MCF 10A (cell line): Measurements from ENCODE around the gene LRMDA. TPM values are rescaled to one million over a fixed set of nuclear protein-coding genes. Genes with fewer than 3 reads are reported as not detected.

ENCODE experiments used
- BruUV-seq: library from RNA; stranded (reverse); fragments of 400-500 nt; replicated peaks from 2 replicates; lab custom pipeline; 2021; lab: Mats Ljungman, UMichigan
- CTCF ChIA-PET: fragments of 300-600 bp; sonication (Branson Sonifier 250); formaldehyde crosslinking; extraction: SDS; loops from one replicate; lab custom pipeline; 2021; ENCODE audit warnings: antibody characterized with exemption, inconsistent platforms; lab: Yijun Ruan, JAX
- POLR2A ChIA-PET: fragments of 300-600, 350-650 bp; sonication (Branson Sonifier 250); formaldehyde crosslinking; extraction: SDS; loops from one replicate; lab custom pipeline; 2020; ENCODE audit warnings: antibody characterized with exemption, inconsistent platforms; lab: Yijun Ruan, JAX
- DNase-seq: peaks from one replicate; pipeline ENCODE4 v3.0.0-alpha.2; 2018; ENCODE audit not compliant: unreplicated experiment
- H3K27ac Mint-ChIP-seq: one replicate; pipeline ENCODE4 v1.8.0; 2022; ENCODE audit warnings: mild to moderate bottlenecking, low read depth, mixed read lengths; ENCODE audit not compliant: unreplicated experiment
- H3K27me3 Mint-ChIP-seq: one replicate; pipeline ENCODE4 v1.8.0; 2022; ENCODE audit warnings: mixed read lengths; ENCODE audit not compliant: insufficient read depth, unreplicated experiment
- H3K36me3 Mint-ChIP-seq: one replicate; pipeline ENCODE4 v1.8.0; 2022; ENCODE audit warnings: mild to moderate bottlenecking, moderate library complexity, mixed read lengths; ENCODE audit not compliant: insufficient read depth, unreplicated experiment
- H3K4me1 Mint-ChIP-seq: one replicate; pipeline ENCODE4 v1.8.0; 2022; ENCODE audit warnings: mixed read lengths; ENCODE audit not compliant: insufficient read depth, unreplicated experiment
- H3K4me3 Mint-ChIP-seq: one replicate; pipeline ENCODE4 v1.8.0; 2022; ENCODE audit warnings: mild to moderate bottlenecking, moderate library complexity, mixed read lengths; ENCODE audit not compliant: unreplicated experiment
- H3K9me3 Mint-ChIP-seq: one replicate; pipeline ENCODE4 v1.8.0; 2022; ENCODE audit warnings: mixed read lengths; ENCODE audit not compliant: unreplicated experiment
- intact Hi-C: fragments of 100-400 bp; cut with micrococcal nuclease; formaldehyde crosslinking; loops from 2 replicates; pipeline ENCODE4 v1.14.1; 2022
- total RNA-seq: library from RNA; stranded (reverse); gene quantifications from 2 replicates; pipeline ENCODE4 v1.2.3, GENCODE V29; 2022
- TF ChIP-seq, protein P1 (sequence below): fragments of 200-600 bp; IDR thresholded peaks from one replicate; pipeline ENCODE4 v1.8.0; 2022; ENCODE audit warnings: antibody characterized with exemption, mild to moderate bottlenecking; ENCODE audit not compliant: unreplicated experiment

The LRMDA gene
- total RNA-seq, 1 experiment from 2014 or later, result not detected

DNA sequence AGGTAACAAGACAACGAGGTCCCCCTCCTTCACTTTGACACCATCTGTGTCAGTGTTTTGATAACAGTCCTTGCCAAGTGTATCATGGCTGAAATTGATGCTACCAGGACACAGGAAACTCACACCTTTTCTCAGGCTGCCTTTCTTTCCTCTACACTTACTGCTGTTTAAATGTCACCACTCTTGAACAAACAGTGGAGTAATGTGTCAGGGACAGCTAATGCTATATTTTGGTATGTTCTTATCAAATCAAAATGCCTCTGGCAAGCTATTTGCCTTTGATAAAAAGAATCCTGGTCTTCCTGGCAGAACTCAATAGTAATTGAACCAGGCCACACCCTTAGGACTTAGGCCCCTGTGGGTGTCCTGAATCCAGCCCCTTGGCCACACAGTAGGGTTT lies 692.9 kb downstream of the LRMDA start:
- no peak for DNase-seq
- H3K36me3 Mint-ChIP-seq, result peaks cover 5% of the 10 kb centered on the region
- H3K27me3 Mint-ChIP-seq, result peaks cover 32% of the 10 kb centered on the region
- ChIA-PET POLR2A (no interaction called here), CTCF (no interaction called here)
- TF ChIP-seq, protein P1, sequence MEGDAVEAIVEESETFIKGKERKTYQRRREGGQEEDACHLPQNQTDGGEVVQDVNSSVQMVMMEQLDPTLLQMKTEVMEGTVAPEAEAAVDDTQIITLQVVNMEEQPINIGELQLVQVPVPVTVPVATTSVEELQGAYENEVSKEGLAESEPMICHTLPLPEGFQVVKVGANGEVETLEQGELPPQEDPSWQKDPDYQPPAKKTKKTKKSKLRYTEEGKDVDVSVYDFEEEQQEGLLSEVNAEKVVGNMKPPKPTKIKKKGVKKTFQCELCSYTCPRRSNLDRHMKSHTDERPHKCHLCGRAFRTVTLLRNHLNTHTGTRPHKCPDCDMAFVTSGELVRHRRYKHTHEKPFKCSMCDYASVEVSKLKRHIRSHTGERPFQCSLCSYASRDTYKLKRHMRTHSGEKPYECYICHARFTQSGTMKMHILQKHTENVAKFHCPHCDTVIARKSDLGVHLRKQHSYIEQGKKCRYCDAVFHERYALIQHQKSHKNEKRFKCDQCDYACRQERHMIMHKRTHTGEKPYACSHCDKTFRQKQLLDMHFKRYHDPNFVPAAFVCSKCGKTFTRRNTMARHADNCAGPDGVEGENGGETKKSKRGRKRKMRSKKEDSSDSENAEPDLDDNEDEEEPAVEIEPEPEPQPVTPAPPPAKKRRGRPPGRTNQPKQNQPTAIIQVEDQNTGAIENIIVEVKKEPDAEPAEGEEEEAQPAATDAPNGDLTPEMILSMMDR, result no peak
- no peaks in the 10 kb centered on the region for H3K9me3 Mint-ChIP-seq
- no TSS peak for BruUV-seq
- H3K4me3 Mint-ChIP-seq, result no peak overlapping the region
- H3K27ac Mint-ChIP-seq, result no peak overlapping the region
- intact Hi-C loops, result no loop called here
- no peaks in the 10 kb centered on the region for H3K4me1 Mint-ChIP-seq

DNA sequence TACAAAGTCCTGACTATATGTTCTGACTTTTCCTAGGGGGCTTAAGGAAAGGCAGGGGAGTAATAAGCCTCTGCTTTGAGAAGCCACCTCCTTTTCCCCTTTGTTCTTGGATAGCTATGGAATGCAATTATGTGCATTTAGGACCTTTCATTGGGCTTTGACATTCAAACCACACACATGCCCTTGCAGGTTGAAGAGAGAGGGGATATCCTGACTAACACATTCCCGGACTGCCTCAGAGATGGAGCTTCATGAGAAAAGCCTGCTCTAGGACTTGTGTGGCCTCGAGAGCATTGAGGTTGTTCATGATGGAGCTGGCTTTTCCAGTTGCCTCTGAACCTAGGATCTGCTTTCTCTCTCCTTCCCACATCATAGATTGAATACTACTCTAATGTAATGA lies 694.5 kb downstream of the LRMDA start:
- POLR2A ChIA-PET, result no interaction called here
- Mint-ChIP-seq H3K36me3 (no peaks in the 10 kb centered on the region), H3K27me3 (peaks cover 32% of the 10 kb centered on the region), H3K4me1 (no peaks in the 10 kb centered on the region), H3K27ac (no peak overlapping the region), H3K9me3 (no peaks in the 10 kb centered on the region), H3K4me3 (no peak overlapping the region)
- intact Hi-C loops, result no loop called here
- BruUV-seq, result no TSS peak
- TF ChIP-seq, protein P1, result no peak
- no peak for DNase-seq
- CTCF ChIA-PET, result no interaction called here

DNA sequence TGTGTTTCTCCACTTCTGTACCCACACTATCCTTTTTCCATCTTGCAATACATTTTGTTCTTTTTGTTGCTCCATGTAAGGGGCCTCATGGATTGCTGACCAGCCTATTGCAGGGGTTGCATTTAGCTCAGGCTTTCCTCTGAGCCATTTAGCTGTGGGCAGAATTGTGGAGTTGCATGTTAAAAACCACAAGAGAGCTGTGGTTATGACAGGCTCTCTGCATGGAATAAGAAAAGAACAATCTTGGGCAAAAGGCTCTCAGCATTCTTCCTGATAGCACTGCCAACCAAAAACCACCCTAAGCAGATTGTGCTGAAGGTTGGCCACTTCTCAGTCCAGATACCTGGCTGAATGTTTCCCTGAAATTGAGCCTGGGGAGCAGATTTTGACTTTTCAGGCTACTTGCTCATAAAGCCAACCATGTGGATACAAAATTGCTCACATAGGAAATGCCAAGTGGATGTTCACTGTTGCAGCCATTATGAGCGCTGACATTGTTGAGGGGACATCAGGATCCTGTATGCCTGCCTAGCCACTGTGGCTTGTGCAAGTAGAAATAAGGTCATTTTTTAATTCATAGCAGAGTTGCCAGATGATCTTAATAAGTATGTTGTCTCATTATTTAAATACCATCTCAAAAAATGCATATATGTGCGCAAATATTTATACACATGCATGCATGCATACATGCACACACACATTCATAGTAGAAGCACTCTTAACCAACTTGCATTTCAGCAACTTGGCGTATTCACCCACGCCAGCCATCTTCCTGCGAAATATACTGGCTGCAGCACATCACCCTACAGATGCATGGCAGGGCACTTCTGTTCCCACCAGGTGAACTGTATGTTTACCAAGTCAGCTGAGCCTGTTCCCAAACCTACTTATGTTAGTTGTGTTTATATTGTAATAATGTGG lies 695.4 kb downstream of the LRMDA start:
- Mint-ChIP-seq H3K4me3 (no peak overlapping the region), H3K9me3 (no peaks in the 10 kb centered on the region), H3K36me3 (no peaks in the 10 kb centered on the region), H3K27ac (no peak overlapping the region), H3K4me1 (no peaks in the 10 kb centered on the region), H3K27me3 (peaks cover 32% of the 10 kb centered on the region)
- intact Hi-C loops, result no loop called here
- no TSS peak for BruUV-seq
- ChIA-PET CTCF (no interaction called here), POLR2A (no interaction called here)
- TF ChIP-seq, protein P1, result no peak
- no peak for DNase-seq

GRCh38 chr10:76127984-76128589 lies 696.7 kb downstream of the LRMDA start:
- TF ChIP-seq, protein P1, result no peak
- no peaks in the 10 kb centered on the region for H3K4me1 Mint-ChIP-seq
- no peak overlapping the region for H3K27ac Mint-ChIP-seq
- DNase-seq, result no peak
- no peaks in the 10 kb centered on the region for H3K36me3 Mint-ChIP-seq
- CTCF ChIA-PET, result interaction anchor here (0.6 to 0.7 kb wide), 2 partner anchors 220 to 861 kb away, joined by 3 to 4 read pairs; no protein-coding TSS in a partner anchor
- H3K9me3 Mint-ChIP-seq, result no peaks in the 10 kb centered on the region
- no TSS peak for BruUV-seq
- no peak overlapping the region for H3K4me3 Mint-ChIP-seq
- POLR2A ChIA-PET, result no interaction called here
- peaks cover 32% of the 10 kb centered on the region for H3K27me3 Mint-ChIP-seq
- intact Hi-C loops, result no loop called here
